Omental fat pad (tissue), 4 donors: ENCODE data around the gene TMEFF2. TPM values are rescaled to one million over a fixed set of nuclear protein-coding genes. Genes with fewer than 3 reads are reported as not detected.

Source experiments
- ATAC-seq: fragments of 150-250 bp; one replicate; pipeline ENCODE4 v1.9.1; 2016; ENCODE audit warnings: mild to moderate bottlenecking, moderate library complexity; ENCODE audit not compliant: low FRiP score
- DNase-seq: peaks from one replicate; pipeline ENCODE4 v3.0.0-alpha.2; 2019; ENCODE audit warnings: low spot score
- total RNA-seq, 4 donors: library from RNA; depleted of rRNA; stranded (reverse); fragments of >200 nt; gene quantifications; one replicate each; pipeline ENCODE4 v1.1.0, GENCODE V29; 2016
- TF ChIP-seq, protein P1 (sequence below), 3 donors: fragments of 450-650 bp; IDR thresholded peaks; one replicate each; pipeline ENCODE4 v1.5.1; 2016 to 2017; ENCODE audit warnings: antibody characterized with exemption in 3 of 3, mild to moderate bottlenecking in 3 of 3, moderate library complexity in 2 of 3

Gene TMEFF2, protein sequence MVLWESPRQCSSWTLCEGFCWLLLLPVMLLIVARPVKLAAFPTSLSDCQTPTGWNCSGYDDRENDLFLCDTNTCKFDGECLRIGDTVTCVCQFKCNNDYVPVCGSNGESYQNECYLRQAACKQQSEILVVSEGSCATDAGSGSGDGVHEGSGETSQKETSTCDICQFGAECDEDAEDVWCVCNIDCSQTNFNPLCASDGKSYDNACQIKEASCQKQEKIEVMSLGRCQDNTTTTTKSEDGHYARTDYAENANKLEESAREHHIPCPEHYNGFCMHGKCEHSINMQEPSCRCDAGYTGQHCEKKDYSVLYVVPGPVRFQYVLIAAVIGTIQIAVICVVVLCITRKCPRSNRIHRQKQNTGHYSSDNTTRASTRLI
- total RNA-seq, result not detected

DNA sequence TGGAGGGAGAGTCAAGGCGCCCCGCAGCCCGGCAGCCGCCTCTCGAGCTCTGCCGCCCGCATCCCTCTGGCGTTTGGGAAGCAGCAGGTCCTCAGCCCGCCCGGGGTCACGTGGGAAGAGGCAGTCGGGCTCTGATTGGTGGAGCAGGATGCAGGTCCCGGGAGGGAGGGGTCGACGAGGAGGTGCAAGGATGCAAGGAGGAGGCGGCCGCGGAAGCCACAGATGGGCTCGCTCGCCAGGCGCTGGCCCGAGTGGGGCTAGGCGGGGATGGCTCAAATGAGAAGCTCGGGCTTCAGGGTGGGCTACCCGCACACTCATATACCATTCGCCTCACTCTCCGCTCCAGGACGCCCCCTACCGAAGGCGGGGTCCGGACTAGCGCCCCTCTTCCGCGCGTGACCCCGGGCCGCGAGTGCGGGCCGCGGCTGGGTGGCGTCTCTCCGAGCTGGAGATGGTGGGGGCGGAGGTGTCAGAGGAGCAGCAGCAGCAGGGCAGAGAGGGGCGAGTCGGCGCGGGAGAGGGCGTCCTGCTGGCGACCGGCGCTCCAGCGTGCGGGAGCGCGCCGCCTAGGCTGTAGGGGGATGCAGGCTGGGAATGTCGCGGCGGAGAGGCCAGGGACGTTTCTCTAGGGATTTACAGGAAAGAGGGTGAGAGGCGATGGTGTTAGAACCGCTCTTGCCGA, at the start of gene TMEFF2:
TMEFF2 (minus strand) TSS at position 68 of the 682 bp plus-strand sequence. CDS start 409 bp downstream, outside the sequence.
- no peak for DNase-seq
- ATAC-seq, result peak; percentile 44
- TF ChIP-seq, protein P1, sequence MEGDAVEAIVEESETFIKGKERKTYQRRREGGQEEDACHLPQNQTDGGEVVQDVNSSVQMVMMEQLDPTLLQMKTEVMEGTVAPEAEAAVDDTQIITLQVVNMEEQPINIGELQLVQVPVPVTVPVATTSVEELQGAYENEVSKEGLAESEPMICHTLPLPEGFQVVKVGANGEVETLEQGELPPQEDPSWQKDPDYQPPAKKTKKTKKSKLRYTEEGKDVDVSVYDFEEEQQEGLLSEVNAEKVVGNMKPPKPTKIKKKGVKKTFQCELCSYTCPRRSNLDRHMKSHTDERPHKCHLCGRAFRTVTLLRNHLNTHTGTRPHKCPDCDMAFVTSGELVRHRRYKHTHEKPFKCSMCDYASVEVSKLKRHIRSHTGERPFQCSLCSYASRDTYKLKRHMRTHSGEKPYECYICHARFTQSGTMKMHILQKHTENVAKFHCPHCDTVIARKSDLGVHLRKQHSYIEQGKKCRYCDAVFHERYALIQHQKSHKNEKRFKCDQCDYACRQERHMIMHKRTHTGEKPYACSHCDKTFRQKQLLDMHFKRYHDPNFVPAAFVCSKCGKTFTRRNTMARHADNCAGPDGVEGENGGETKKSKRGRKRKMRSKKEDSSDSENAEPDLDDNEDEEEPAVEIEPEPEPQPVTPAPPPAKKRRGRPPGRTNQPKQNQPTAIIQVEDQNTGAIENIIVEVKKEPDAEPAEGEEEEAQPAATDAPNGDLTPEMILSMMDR (IDR thresholded peaks at IDR 0.05), result no peak

DNA sequence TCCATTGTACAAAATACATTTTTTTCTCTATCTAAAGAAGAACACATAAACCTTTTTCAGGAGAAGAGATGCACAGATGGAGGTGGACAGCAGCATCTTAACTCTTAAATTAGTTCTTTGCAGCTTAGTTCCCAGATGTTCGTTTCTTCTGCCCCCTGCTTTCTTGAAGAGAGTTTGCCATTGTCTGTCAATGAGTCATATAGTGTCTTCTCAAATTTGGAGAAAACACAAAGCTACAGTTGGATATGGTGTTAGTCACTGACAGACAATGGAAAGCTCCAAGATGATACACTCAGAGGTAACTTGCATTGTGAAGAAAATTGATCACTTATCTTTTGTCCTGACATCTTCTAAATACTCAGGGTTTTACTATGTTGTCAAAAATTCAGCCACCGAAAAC, 48.8 kb upstream of the TMEFF2 start:
- TF ChIP-seq, protein P1 (IDR thresholded peaks at IDR 0.05), result no peak
- no peak for DNase-seq
- ATAC-seq, result no peak

DNA sequence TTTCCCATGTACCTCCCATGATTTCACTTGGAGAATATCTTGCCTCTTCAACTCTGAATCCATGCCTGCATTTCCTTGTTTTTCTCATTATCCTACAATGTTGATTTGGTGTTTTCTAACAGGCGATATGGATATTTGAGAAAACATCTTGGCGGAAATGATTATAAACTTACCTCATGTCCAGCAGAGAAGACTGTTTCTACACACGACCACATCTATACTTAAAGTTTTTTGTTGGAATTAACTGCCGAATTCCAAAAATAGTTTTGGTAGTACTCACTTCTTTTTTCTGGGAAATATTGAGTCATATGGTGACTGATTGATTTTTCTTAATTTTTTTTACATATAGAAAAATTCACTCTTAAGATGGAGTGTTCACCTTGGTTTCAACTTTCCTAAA, 41.4 kb upstream of the TMEFF2 start:
- ATAC-seq, result no peak
- TF ChIP-seq, protein P1 (IDR thresholded peaks at IDR 0.05), result no peak
- no peak for DNase-seq

DNA sequence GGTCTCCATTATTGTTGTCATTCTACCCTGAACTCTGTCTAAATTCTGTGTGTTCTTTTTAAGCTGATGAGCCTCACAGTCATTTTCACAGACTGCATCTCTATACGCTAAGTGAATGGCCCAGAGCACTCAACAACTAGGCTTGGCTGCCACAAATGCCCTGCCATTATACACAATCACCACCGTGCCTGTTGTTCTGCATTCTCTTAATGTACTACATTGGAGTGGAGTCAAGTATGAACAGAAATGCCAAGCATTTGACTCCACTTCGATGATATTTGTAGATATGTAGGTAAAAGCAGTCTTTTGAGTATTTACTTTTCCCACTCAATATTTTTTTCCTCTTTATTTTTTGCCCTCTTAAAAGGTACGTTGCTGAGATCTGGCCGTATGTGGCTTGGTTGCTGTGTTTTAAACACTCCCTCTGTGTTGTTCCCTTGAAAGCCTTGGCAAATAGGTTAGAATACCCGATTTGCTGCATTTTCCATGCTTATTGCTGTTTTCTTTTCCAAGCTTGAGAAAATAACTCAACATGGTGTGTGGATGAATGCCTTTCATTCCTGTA, 36.2 kb upstream of the TMEFF2 start:
- DNase-seq (no peak), ATAC-seq (no peak)
- TF ChIP-seq, protein P1 (IDR thresholded peaks at IDR 0.05), result no peak

DNA sequence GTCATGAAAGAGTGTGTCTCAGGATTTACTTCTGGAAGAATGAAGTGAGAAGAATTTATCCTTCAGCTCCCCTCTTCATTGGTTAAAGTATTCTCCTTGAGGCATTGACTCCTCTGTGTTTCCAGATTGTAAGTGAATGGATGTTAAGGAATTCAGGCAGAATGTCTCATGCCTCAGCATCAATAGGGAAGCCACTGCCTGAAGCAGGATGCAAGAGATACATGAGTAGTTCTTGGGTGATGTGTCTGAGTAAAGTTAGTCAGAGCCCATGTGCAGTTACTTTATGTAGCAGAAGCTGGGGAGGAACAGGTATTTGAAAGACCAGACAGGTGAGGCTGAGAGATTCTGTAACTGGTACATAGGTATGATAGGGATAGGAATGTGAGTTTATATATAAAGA, 34.0 kb upstream of the TMEFF2 start:
- no peak for ATAC-seq
- TF ChIP-seq, protein P1 (IDR thresholded peaks at IDR 0.05), result no peak

DNA sequence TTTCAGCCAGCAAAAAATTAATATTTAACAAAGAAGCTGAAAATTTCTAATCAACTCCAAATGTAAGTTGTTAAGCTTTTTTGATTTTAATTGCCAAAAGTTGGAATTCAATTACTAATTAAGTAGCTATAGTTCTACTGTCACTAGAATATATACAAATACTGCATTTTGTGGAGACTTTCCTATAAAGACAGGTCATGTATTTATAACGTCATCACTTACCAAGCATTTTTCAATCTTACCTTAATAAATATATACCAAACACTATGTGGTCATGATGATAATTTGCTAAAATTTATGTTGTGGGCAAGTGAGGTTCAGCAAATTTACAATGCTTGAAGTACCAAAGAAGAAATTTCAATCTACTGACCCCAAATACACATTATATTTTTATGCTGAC, 24.2 kb upstream of the TMEFF2 start:
- no peak for ATAC-seq

More for the DNA sequence above, 34.0 kb upstream of the TMEFF2 start:
- DNase-seq, result no peak

More for the DNA sequence above, 24.2 kb upstream of the TMEFF2 start:
- DNase-seq, result no peak
- TF ChIP-seq, protein P1 (IDR thresholded peaks at IDR 0.05), result no peak
